WTC11 (cell line): ENCODE results near the gene LNX2.

Experiments used
- AFF4 ChIP-seq: sonication (generic); formaldehyde crosslinking; IDR thresholded peaks from 2 replicates; pipeline ENCODE4 v1.8.1; 2023; ENCODE audit warnings: mild to moderate bottlenecking, missing genetic modification reagents, borderline replicate concordance
- ATF3 ChIP-seq: sonication (generic); formaldehyde crosslinking; conservative IDR thresholded peaks from 2 replicates; pipeline ENCODE4 v1.8.1; 2022; ENCODE audit warnings: mild to moderate bottlenecking, missing genetic modification reagents
- CREB1 ChIP-seq: sonication (generic); formaldehyde crosslinking; IDR thresholded peaks from 2 replicates; pipeline ENCODE4 v1.8.0; 2023; ENCODE audit warnings: mild to moderate bottlenecking, missing genetic modification reagents
- CTCF ChIP-seq: fragments of 200-600 bp; IDR thresholded peaks from 2 replicates; pipeline ENCODE4 v1.8.0; 2022; ENCODE audit warnings: antibody characterized with exemption
- FOXK1 ChIP-seq: sonication (generic); formaldehyde crosslinking; IDR thresholded peaks from 2 replicates; pipeline ENCODE4 v1.8.0; 2022; ENCODE audit warnings: mild to moderate bottlenecking, moderate library complexity, missing genetic modification reagents
- KAT7 ChIP-seq: sonication (generic); formaldehyde crosslinking; IDR thresholded peaks from 2 replicates; pipeline ENCODE4 v1.8.1; 2023; ENCODE audit warnings: missing genetic modification reagents, mild to moderate bottlenecking, borderline replicate concordance
- MAX ChIP-seq: sonication (generic); formaldehyde crosslinking; IDR thresholded peaks from 2 replicates; pipeline ENCODE4 v1.8.0; 2022; ENCODE audit warnings: mild to moderate bottlenecking, missing genetic modification reagents
- MXD4 ChIP-seq: fragments of 250-450 bp; sonication (Bioruptor Pico); IDR thresholded peaks from 2 replicates; pipeline ENCODE4 v1.8.0; 2021; ENCODE audit warnings: mild to moderate bottlenecking, moderate library complexity, borderline replicate concordance
- MYBL2 ChIP-seq: sonication (generic); formaldehyde crosslinking; IDR thresholded peaks from 2 replicates; pipeline ENCODE4 v1.8.1; 2023; ENCODE audit warnings: mild to moderate bottlenecking, moderate library complexity, missing genetic modification reagents
- PRDM15 ChIP-seq: sonication (generic); formaldehyde crosslinking; IDR thresholded peaks from 2 replicates; pipeline ENCODE4 v1.8.0; 2022; ENCODE audit warnings: missing genetic modification reagents
- PREB ChIP-seq: sonication (generic); formaldehyde crosslinking; IDR thresholded peaks from 2 replicates; pipeline ENCODE4 v1.8.1; 2022; ENCODE audit warnings: mild to moderate bottlenecking, missing genetic modification reagents, moderate library complexity, borderline replicate concordance
- PRRX2 ChIP-seq: fragments of 250-450 bp; sonication (Bioruptor Pico); IDR thresholded peaks from 2 replicates; pipeline ENCODE4 v1.8.0; 2021; ENCODE audit warnings: mild to moderate bottlenecking
- ZNF423 ChIP-seq: fragments of 250-450 bp; sonication (Bioruptor Pico); IDR thresholded peaks from 2 replicates; pipeline ENCODE4 v2.1.2; 2022; ENCODE audit warnings: mild to moderate bottlenecking, moderate library complexity
- ZNF532 ChIP-seq: fragments of 250-450 bp; sonication (Bioruptor Pico); IDR thresholded peaks from 2 replicates; pipeline ENCODE4 v1.9.0; 2021; ENCODE audit warnings: mild to moderate bottlenecking, borderline replicate concordance

GRCh38 chr13:27592865-27593264 is 27.5 kb downstream of the LNX2 start:
- no peak for TF ChIP-seq CTCF
- no peak for TF ChIP-seq PREB (CRISPR knock-in tag)
- no peak for TF ChIP-seq MYBL2 (CRISPR knock-in tag)
- TF ChIP-seq ZNF532 (CRISPR knock-in tag): no peak
- no peak for TF ChIP-seq PRRX2 (CRISPR knock-in tag)
- no peak for TF ChIP-seq CREB1
- no peak for TF ChIP-seq PRDM15 (CRISPR knock-in tag)
- no peak for TF ChIP-seq ATF3
- no peak for TF ChIP-seq FOXK1 (CRISPR knock-in tag)
- no peak for TF ChIP-seq MXD4 (CRISPR knock-in tag)
- no peak for TF ChIP-seq AFF4 (CRISPR knock-in tag)
- no peak for TF ChIP-seq MAX (CRISPR knock-in tag)
- TF ChIP-seq KAT7: no peak
- TF ChIP-seq ZNF423 (CRISPR knock-in tag): no peak
